B cell (primary cell): ENCODE data around the gene MTHFS. TPM values are rescaled to one million over a fixed set of nuclear protein-coding genes. Genes with fewer than 3 reads are reported as not detected.

Experiments used
- ATAC-seq: fragments of 200-7000 bp; cut with Tn5 transposase; one replicate; pipeline ENCODE4 v1.10.0; 2021; ENCODE audit warnings: low read depth, mild to moderate bottlenecking, moderate number of reproducible peaks, moderate library complexity
- CTCF ChIA-PET: fragments of 350-600 bp; sonication (Branson Sonifier 250); formaldehyde crosslinking; loops from one replicate; lab custom pipeline; 2021; ENCODE audit warnings: antibody characterized with exemption, inconsistent platforms; lab: Charles Lee
- POLR2A ChIA-PET: fragments of 350-600 bp; sonication (Branson Sonifier 250); formaldehyde crosslinking; loops from one replicate; lab custom pipeline; 2021; ENCODE audit warnings: antibody characterized with exemption; lab: Charles Lee
- DNase-seq: peaks from one replicate; pipeline ENCODE4 v3.0.0; 2013
- H2AFZ ChIP-seq: 2 replicates; pipeline ENCODE4 v1.6.1; 2012; ENCODE audit warnings: mild to moderate bottlenecking, low read depth, low read length; ENCODE audit not compliant: insufficient read depth, poor library complexity, severe bottlenecking
- H3K27ac ChIP-seq, 2 donors: 1 replicate in 1 of 2; 2 replicates in 1 of 2; pipeline ENCODE4 v1.5.1; 2012 to 2013; ENCODE audit warnings: low read length in 2 of 2, mild to moderate bottlenecking in 2 of 2, moderate library complexity in 1 of 2
- H3K27me3 ChIP-seq, 4 experiments: fragments of 200-600 bp in 1 of 4; sonication (generic) in 1 of 4; replicated peaks in 1 of 4; 1 replicate in 2 of 4; 2 replicates in 2 of 4; pipeline versions ENCODE4 v1.6.1 to v1.7.0; 2013 to 2016; ENCODE audit warnings: low read length in 3 of 4, mild to moderate bottlenecking in 2 of 4, mixed read lengths in 1 of 4, moderate library complexity in 1 of 4; ENCODE audit not compliant: insufficient read depth in 4 of 4, control insufficient read depth in 3 of 4; ENCODE audit errors: control extremely low read depth in 1 of 4
- H3K36me3 ChIP-seq, 2 experiments: replicated peaks in 1 of 2; 1 replicate in 1 of 2; 2 replicates in 1 of 2; pipeline versions ENCODE4 v1.6.1 to v1.7.1; 2013; ENCODE audit warnings: low read length in 1 of 2; ENCODE audit not compliant: insufficient read depth in 2 of 2, control insufficient read depth in 1 of 2; ENCODE audit errors: control extremely low read depth in 1 of 2, extremely low read depth in 1 of 2
- H3K4me1 ChIP-seq, 2 donors: fragments of 200-600 bp in 1 of 2; sonication (generic) in 1 of 2; 1 replicate in 1 of 2; 2 replicates in 1 of 2; pipeline versions ENCODE4 v1.5.1 to v1.6.1; 2013 to 2017; ENCODE audit warnings: low read length in 2 of 2; ENCODE audit not compliant: control insufficient read depth in 2 of 2, insufficient read depth in 2 of 2
- H3K4me2 ChIP-seq: replicated peaks from 2 replicates; pipeline ENCODE3; 2012; ENCODE audit warnings: mild to moderate bottlenecking, low read depth, low read length; ENCODE audit not compliant: poor library complexity, severe bottlenecking
- H3K4me3 ChIP-seq, 5 experiments: fragments of 200-600 bp in 1 of 5; sonication (generic) in 1 of 5; 1 replicate in 3 of 5; 2 replicates in 2 of 5; pipeline versions ENCODE4 v1.5.1 to v1.7.0; 2011 to 2016; ENCODE audit warnings: low read length in 4 of 5, mild to moderate bottlenecking in 4 of 5, low read depth in 2 of 5, control low read depth in 1 of 5, moderate library complexity in 1 of 5; ENCODE audit not compliant: insufficient read depth in 1 of 5; ENCODE audit errors: control extremely low read depth in 1 of 5, extremely low read depth in 1 of 5
- H3K79me2 ChIP-seq: fragments of 200-600 bp; sonication (generic); one replicate; pipeline ENCODE4 v1.6.0; 2016; ENCODE audit warnings: low read length; ENCODE audit not compliant: control insufficient read depth, insufficient read depth
- H3K9ac ChIP-seq: fragments of 200-600 bp; sonication (generic); 2 replicates; pipeline ENCODE4 v1.6.1; 2017; ENCODE audit warnings: mild to moderate bottlenecking, low read length, moderate library complexity
- H3K9me3 ChIP-seq, 3 donors: one replicate each; pipeline versions ENCODE4 v1.6.1 to v1.7.1; 2013; ENCODE audit warnings: low read length in 2 of 3; ENCODE audit not compliant: control insufficient read depth in 2 of 3, insufficient read depth in 1 of 3; ENCODE audit errors: control extremely low read depth in 1 of 3
- H4K20me1 ChIP-seq: 2 replicates; pipeline ENCODE4 v1.6.0; 2012; ENCODE audit warnings: mild to moderate bottlenecking, low read length; ENCODE audit not compliant: insufficient read depth, control insufficient read depth, poor library complexity, severe bottlenecking
- H3K27ac Mint-ChIP-seq: one replicate; pipeline ENCODE4 v1.8.0; 2021; ENCODE audit warnings: mixed read lengths
- H3K27me3 Mint-ChIP-seq: one replicate; pipeline ENCODE4 v1.8.0; 2021; ENCODE audit warnings: mixed read lengths
- H3K4me1 Mint-ChIP-seq: one replicate; pipeline ENCODE4 v1.8.0; 2021; ENCODE audit warnings: mixed read lengths
- H3K4me3 Mint-ChIP-seq: one replicate; pipeline ENCODE4 v1.8.0; 2021; ENCODE audit warnings: mixed read lengths
- H3K9me3 Mint-ChIP-seq: one replicate; pipeline ENCODE4 v1.8.0; 2022; ENCODE audit warnings: mixed read lengths; ENCODE audit not compliant: insufficient read depth
- EZH2 ChIP-seq: IDR thresholded peaks from 2 replicates; pipeline ENCODE4 v1.6.1; 2012; ENCODE audit warnings: borderline replicate concordance, low read depth, mild to moderate bottlenecking, moderate library complexity, low read length; ENCODE audit not compliant: insufficient read depth, poor library complexity, severe bottlenecking
- WGBS: methylation state at CpG from one replicate; pipeline ENCODE4 v1.1.5; 2013; ENCODE audit warnings: missing lambda C conversion rate; ENCODE audit not compliant: insufficient coverage; 5-methylcytosine and 5-hydroxymethylcytosine counted together
- intact Hi-C: fragments of 100-400 bp; cut with micrococcal nuclease; formaldehyde crosslinking; loops from one replicate; pipeline ENCODE4 v1.10.0; 2022
- polyA minus RNA-seq: library from RNA; depleted of rRNA, polyadenylated mRNA; stranded (reverse); fragments of >200 nt; gene quantifications from 2 replicates; pipeline ENCODE4 v1.2.3, GENCODE V29; 2012
- polyA plus RNA-seq: library from polyadenylated mRNA; depleted of rRNA; stranded (reverse); fragments of >200 nt; gene quantifications from 2 replicates; pipeline ENCODE4 v1.2.3, GENCODE V29; 2012
- total RNA-seq, 2 donors: library from RNA; stranded (reverse); fragments of 120-200 nt in 1 of 2; gene quantifications; 1 replicate in 1 of 2; 2 replicates in 1 of 2; pipeline versions ENCODE4 v1.2.3 to v1.2.4, GENCODE V29; 2013 to 2022
- TF ChIP-seq, protein P1 (sequence below): fragments of 200-600 bp; IDR thresholded peaks from one replicate; pipeline ENCODE4 v1.8.0; 2022; ENCODE audit warnings: antibody characterized with exemption, mild to moderate bottlenecking

The MTHFS gene
- total RNA-seq (20.1 and 24.4 TPM in 2 replicates), polyA plus RNA-seq (20.9 and 25.2 TPM in 2 replicates), polyA minus RNA-seq (15.8 and 20.9 TPM in 2 replicates)
- 16.7 TPM for total RNA-seq (2013)

DNA sequence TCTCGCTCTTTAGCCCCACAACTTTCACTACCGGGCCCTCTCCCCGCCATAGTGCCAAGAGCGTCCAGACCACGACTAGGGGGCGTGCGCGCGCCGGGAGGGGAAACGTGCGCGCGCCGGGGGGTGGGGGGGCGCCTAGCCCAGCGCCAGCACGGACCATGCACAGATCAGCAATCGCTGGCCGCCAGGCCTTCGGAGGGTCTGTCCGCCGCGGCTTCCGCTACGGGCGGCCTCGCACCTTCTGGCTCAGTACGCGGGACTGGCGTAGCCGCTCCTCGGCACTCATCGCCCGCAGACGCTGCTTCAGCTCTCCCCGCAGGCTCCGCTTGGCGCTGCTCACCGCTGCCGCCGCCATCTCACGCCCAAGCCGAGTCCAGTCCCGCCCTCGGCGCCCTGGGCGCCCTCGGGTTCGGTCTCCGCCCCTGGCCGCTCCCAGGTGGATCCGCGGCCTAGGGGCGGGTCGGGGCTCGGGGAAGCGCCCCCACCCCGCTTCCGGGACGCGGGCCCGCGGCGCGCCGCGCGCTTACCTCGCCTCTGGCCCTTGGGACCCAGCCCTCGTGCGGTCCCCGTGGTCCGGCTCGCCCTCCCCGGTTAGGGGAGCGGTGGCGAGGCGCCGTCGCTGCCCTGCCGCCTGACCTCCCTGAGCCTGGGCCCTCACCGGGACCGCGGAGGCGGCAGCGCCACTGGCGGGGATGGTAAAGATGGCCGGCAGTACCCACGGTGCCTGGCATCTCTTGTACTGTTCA, at the start of gene MTHFS:
Gene MTHFS (minus strand): TSS at position 381 of the 746 bp plus-strand sequence. CDS start 26 bp downstream, at position 355.
- intact Hi-C loops, result loop anchor here (1.0 to 2.0 kb wide), 7 partner anchors 12 to 276 kb away; partner anchors contain the start of genes BCL2A1 and ZFAND6
- H3K4me2 ChIP-seq, result peak within 1 kb of the TSS; percentile 85
- WGBS, result under 1% methylated on average over 90 of the region's 90 CpGs
- peak within 1 kb of the TSS; percentile 97 for H3K4me3 Mint-ChIP-seq
- peak within 1 kb of the TSS; percentile 90 to 98 for H3K27ac ChIP-seq
- H4K20me1 ChIP-seq, result no peaks in the 10 kb centered on the region
- peaks cover 0 to 8% of the 10 kb centered on the region in 2 experiments for H3K36me3 ChIP-seq
- H3K4me3 ChIP-seq, result peak within 1 kb of the TSS; percentile 71 to 85 (median 79)
- DNase-seq (peak; percentile 93), ATAC-seq (peak; percentile 92)
- H2AFZ ChIP-seq, result peak within 1 kb of the TSS; percentile 87
- peak within 1 kb of the TSS; percentile 92 for H3K9ac ChIP-seq
- peaks cover 23 to 32% of the 10 kb centered on the region in 2 donors for H3K4me1 ChIP-seq
- POLR2A ChIA-PET, result interaction anchor here (0.8 to 4.4 kb wide), 6 partner anchors 13 to 85 kb away, joined by 3 to 35 read pairs (median 3); no protein-coding TSS in a partner anchor
- TF ChIP-seq, protein P1, sequence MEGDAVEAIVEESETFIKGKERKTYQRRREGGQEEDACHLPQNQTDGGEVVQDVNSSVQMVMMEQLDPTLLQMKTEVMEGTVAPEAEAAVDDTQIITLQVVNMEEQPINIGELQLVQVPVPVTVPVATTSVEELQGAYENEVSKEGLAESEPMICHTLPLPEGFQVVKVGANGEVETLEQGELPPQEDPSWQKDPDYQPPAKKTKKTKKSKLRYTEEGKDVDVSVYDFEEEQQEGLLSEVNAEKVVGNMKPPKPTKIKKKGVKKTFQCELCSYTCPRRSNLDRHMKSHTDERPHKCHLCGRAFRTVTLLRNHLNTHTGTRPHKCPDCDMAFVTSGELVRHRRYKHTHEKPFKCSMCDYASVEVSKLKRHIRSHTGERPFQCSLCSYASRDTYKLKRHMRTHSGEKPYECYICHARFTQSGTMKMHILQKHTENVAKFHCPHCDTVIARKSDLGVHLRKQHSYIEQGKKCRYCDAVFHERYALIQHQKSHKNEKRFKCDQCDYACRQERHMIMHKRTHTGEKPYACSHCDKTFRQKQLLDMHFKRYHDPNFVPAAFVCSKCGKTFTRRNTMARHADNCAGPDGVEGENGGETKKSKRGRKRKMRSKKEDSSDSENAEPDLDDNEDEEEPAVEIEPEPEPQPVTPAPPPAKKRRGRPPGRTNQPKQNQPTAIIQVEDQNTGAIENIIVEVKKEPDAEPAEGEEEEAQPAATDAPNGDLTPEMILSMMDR, result peak; percentile 68
- TF ChIP-seq EZH2, result no peak
- CTCF ChIA-PET, result interaction anchor here (1.0 to 4.9 kb wide), 13 partner anchors 10 to 515 kb away, joined by 3 to 40 read pairs (median 5); partner anchors contain the start of gene BCL2A1
- no peaks in the 10 kb centered on the region for H3K9me3 ChIP-seq
- H3K27me3 Mint-ChIP-seq, result no peaks in the 10 kb centered on the region
- H3K9me3 Mint-ChIP-seq, result no peaks in the 10 kb centered on the region
- H3K4me1 Mint-ChIP-seq, result peaks cover 40% of the 10 kb centered on the region
- H3K79me2 ChIP-seq, result peaks cover 36% of the 10 kb centered on the region
- no peaks in the 10 kb centered on the region for H3K27me3 ChIP-seq
- H3K27ac Mint-ChIP-seq, result peak within 1 kb of the TSS; percentile 98

DNA sequence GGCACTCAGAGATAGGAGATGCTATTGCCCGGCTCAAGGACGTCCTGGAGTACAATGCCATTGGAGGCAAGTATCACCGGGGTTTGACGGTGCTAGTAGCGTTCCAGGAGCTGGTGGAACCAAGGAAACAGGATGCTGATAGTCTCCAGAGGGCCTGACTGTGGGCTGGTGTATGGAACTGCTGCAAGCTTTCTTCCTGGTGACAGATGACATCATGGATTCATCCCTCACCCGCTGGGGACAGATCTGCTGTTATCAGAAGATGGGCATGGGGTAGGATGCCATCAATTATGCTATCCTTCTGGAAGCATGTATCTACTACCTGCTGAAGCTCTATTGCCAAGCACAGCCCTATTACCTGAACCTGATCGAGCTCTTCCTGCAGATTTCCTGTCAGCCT, 47.8 kb upstream of the MTHFS start:
- no peak overlapping the region for H3K27ac ChIP-seq
- CTCF ChIA-PET, result no interaction called here

More for the DNA sequence above, 47.8 kb upstream of the MTHFS start:
- Histone ChIP-seq H3K4me2 (no peak overlapping the region), H3K9me3 (no peaks in the 10 kb centered on the region), H2AFZ (no peak overlapping the region), H3K9ac (no peak overlapping the region), H3K4me3 (no peak overlapping the region), H3K4me1 (peaks cover 0 to 4% of the 10 kb centered on the region in 2 donors), H3K27me3 (no peaks in the 10 kb centered on the region), H3K36me3 (no peaks in the 10 kb centered on the region), H4K20me1 (no peaks in the 10 kb centered on the region), H3K79me2 (no peaks in the 10 kb centered on the region)
- TF ChIP-seq, protein P1, result no peak
- TF ChIP-seq EZH2, result no peak
- POLR2A ChIA-PET, result no interaction called here
- intact Hi-C loops, result loop anchor here (5.0 kb wide), 1 partner anchor 32 kb away; no protein-coding TSS in a partner anchor
- H3K4me1 Mint-ChIP-seq, result peaks cover 6% of the 10 kb centered on the region
- no peak overlapping the region for H3K27ac Mint-ChIP-seq
- H3K4me3 Mint-ChIP-seq, result no peak overlapping the region
- ATAC-seq (no peak), DNase-seq (no peak)
- 96% methylated on average over 7 of the region's 7 CpGs for WGBS
- H3K9me3 Mint-ChIP-seq, result no peaks in the 10 kb centered on the region
- peaks cover 3% of the 10 kb centered on the region for H3K27me3 Mint-ChIP-seq
